Smooth muscle cell (in vitro differentiated cells): ENCODE data around the gene DHRS11. TPM values are rescaled to one million over a fixed set of nuclear protein-coding genes. Genes with fewer than 3 reads are reported as not detected.

Source experiments
- DNase-seq: peaks from one replicate; lab custom pipeline; 2025; ENCODE audit not compliant: unreplicated experiment; lab: John Stamatoyannopoulos, UW
- H2AFZ ChIP-seq: fragments of 200-600 bp; sonication (generic); 2 replicates; pipeline ENCODE4 v1.6.0; 2016; ENCODE audit warnings: antibody characterized with exemption, low read depth, mild to moderate bottlenecking
- H3F3A ChIP-seq: fragments of 200-600 bp; sonication (generic); 2 replicates; pipeline ENCODE4 v1.6.0; 2017; ENCODE audit warnings: antibody characterized with exemption, low read depth
- H3K27ac ChIP-seq: fragments of 200-600 bp; sonication (generic); 2 replicates; pipeline ENCODE4 v1.5.1; 2016; ENCODE audit warnings: low read depth, mild to moderate bottlenecking
- H3K27me3 ChIP-seq: fragments of 200-600 bp; sonication (generic); 2 replicates; pipeline ENCODE4 v1.6.1; 2016; ENCODE audit warnings: low read depth, mild to moderate bottlenecking
- H3K36me3 ChIP-seq: fragments of 200-600 bp; sonication (generic); 2 replicates; pipeline ENCODE4 v1.5.1; 2016; ENCODE audit warnings: low read depth
- H3K4me1 ChIP-seq: fragments of 200-600 bp; sonication (generic); 2 replicates; pipeline ENCODE4 v1.5.1; 2016; ENCODE audit warnings: low read depth
- H3K4me2 ChIP-seq: fragments of 200-600 bp; sonication (generic); 2 replicates; pipeline ENCODE4 v1.6.0; 2016; ENCODE audit warnings: mild to moderate bottlenecking
- H3K4me3 ChIP-seq: fragments of 200-600 bp; sonication (generic); 2 replicates; pipeline ENCODE4 v1.5.1; 2016; ENCODE audit warnings: mild to moderate bottlenecking
- H3K79me2 ChIP-seq: fragments of 200-600 bp; sonication (generic); 2 replicates; pipeline ENCODE4 v1.6.0; 2016; ENCODE audit warnings: low read depth, mild to moderate bottlenecking
- H3K9ac ChIP-seq: fragments of 200-600 bp; sonication (generic); 2 replicates; pipeline ENCODE4 v1.6.0; 2016; ENCODE audit warnings: low read depth
- H3K9me3 ChIP-seq: fragments of 200-600 bp; sonication (generic); replicated peaks from 2 replicates; pipeline ENCODE4 v1.5.1; 2016; ENCODE audit warnings: low read depth
- H4K20me1 ChIP-seq: fragments of 200-600 bp; sonication (generic); 2 replicates; pipeline ENCODE4 v1.6.0; 2016; ENCODE audit warnings: low read depth
- CTCF ChIP-seq: fragments of 200-600 bp; sonication (generic); IDR thresholded peaks from 2 replicates; pipeline ENCODE4 v1.5.1; 2017; ENCODE audit warnings: borderline replicate concordance, mild to moderate bottlenecking, antibody characterized with exemption; ENCODE audit not compliant: insufficient read depth, poor library complexity, severe bottlenecking
- WGBS: methylation state at CpG from one replicate; pipeline ENCODE4 v1.1.7; 2016; ENCODE audit warnings: low lambda C conversion rate; 5-methylcytosine and 5-hydroxymethylcytosine counted together
- polyA plus RNA-seq: library from polyadenylated mRNA; unstranded; fragments of >200 nt; fragmentation: Nextera tagmentation; extraction: Ambion mirVana; gene quantifications from 2 replicates; pipeline ENCODE4 v1.2.1, GENCODE V29; 2016
- total RNA-seq: library from RNA; depleted of rRNA; stranded (reverse); fragments of >200 nt; gene quantifications from 2 replicates; pipeline ENCODE4 v1.2.3, GENCODE V29; 2014

DHRS11 gene
- total and polyA plus RNA-seq, 2 experiments from 2014 or later: 3.1 to 9.4 TPM

DNA sequence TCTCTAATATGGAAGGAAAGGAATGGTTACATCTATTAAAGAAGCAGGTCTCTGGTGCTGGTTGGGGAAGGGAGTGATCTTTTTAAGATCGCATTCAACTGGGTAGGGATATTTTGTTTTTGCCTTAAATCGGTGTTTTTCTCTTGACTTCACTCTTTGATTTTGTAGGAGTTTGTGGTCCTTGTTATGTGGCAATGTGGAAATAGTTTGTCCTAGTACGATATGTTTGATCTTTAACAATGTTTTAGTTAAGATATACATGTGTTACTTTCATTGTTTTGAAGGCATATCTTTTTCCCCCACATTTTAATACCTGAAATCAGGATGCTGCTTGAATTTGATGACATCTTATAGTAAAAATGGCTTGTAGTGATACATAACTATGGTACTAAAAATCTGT is 38.2 kb upstream of the DHRS11 start:
- no peaks in the 10 kb centered on the region for H3K4me1 ChIP-seq
- H3K79me2 ChIP-seq: peaks cover 94% of the 10 kb centered on the region
- DNase-seq: no peak
- H3K9me3 ChIP-seq: no peaks in the 10 kb centered on the region
- H3K9ac ChIP-seq: peak overlapping the region; percentile 13
- peaks cover 4% of the 10 kb centered on the region for H3F3A ChIP-seq
- no peaks in the 10 kb centered on the region for H3K27me3 ChIP-seq
- peaks cover 10% of the 10 kb centered on the region for H3K36me3 ChIP-seq
- H3K4me2 ChIP-seq: no peak overlapping the region
- H4K20me1 ChIP-seq: peaks cover 95% of the 10 kb centered on the region
- TF ChIP-seq CTCF: no peak
- no peak overlapping the region for H2AFZ ChIP-seq
- H3K27ac ChIP-seq: peak overlapping the region; percentile 42
- 94% methylated on average over 3 of the region's 3 CpGs for WGBS
- H3K4me3 ChIP-seq: no peak overlapping the region

DNA sequence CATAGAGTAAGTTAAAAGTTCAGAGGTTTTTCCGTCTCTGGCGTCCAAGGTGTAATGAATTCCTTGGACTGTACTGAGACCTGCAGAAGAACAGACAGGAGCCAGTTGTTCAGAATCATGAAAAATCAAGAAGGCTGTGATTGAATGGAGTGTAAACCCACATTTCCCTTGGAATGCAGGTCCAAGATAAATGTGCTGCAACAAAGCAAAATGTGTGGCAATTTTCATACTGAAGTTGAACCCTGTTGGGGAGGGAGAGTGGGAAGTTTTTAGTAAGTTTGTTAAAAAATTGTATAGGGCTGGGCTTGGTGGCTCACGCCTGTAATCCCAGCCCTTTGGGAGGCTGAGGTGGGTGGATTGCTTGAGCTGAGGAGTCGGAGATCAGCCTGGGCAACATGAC is 25.6 kb upstream of the DHRS11 start:
- 97% methylated on average over 4 of the region's 4 CpGs for whole genome bisulfite sequencing
- Histone ChIP-seq H3K9me3 (no peaks in the 10 kb centered on the region), H3K4me3 (no peak overlapping the region), H3K9ac (no peak overlapping the region), H2AFZ (no peak overlapping the region), H3K4me1 (no peaks in the 10 kb centered on the region), H3K36me3 (peaks cover 17% of the 10 kb centered on the region), H3K27ac (no peak overlapping the region), H3K79me2 (peaks cover 83% of the 10 kb centered on the region), H3K4me2 (no peak overlapping the region), H4K20me1 (peaks cover 86% of the 10 kb centered on the region), H3K27me3 (no peaks in the 10 kb centered on the region), H3F3A (no peaks in the 10 kb centered on the region)
- no peak for DNase-seq
- no peak for TF ChIP-seq CTCF

GRCh38 chr17:36575028-36575427 is 16.7 kb upstream of the DHRS11 start:
- Histone ChIP-seq H3K4me3 (no peak overlapping the region), H3K9ac (no peak overlapping the region), H3K4me2 (no peak overlapping the region), H3K9me3 (no peaks in the 10 kb centered on the region), H3K4me1 (no peaks in the 10 kb centered on the region), H3K27me3 (no peaks in the 10 kb centered on the region), H2AFZ (no peak overlapping the region), H3K79me2 (peaks cover 72% of the 10 kb centered on the region), H3F3A (no peaks in the 10 kb centered on the region), H4K20me1 (peaks cover 88% of the 10 kb centered on the region), H3K36me3 (peaks cover 15% of the 10 kb centered on the region), H3K27ac (no peak overlapping the region)
- no peak for TF ChIP-seq CTCF
- DNase-seq: no peak
- 95% methylated on average over 12 of the region's 12 CpGs for WGBS

GRCh38 chr17:36576793-36577192 is 14.9 kb upstream of the DHRS11 start:
- no peaks in the 10 kb centered on the region for H3K4me1 ChIP-seq
- WGBS: 98% methylated on average over 2 of the region's 2 CpGs
- H3K9me3 ChIP-seq: no peaks in the 10 kb centered on the region
- H3K4me3 ChIP-seq: no peak overlapping the region
- no peak for DNase-seq
- H3K4me2 ChIP-seq: no peak overlapping the region
- peaks cover 21% of the 10 kb centered on the region for H3K36me3 ChIP-seq
- no peak overlapping the region for H2AFZ ChIP-seq
- H3K27me3 ChIP-seq: no peaks in the 10 kb centered on the region
- no peak overlapping the region for H3K9ac ChIP-seq
- no peak for TF ChIP-seq CTCF
- peaks cover 82% of the 10 kb centered on the region for H4K20me1 ChIP-seq
- H3K27ac ChIP-seq: no peak overlapping the region
- H3K79me2 ChIP-seq: peaks cover 54% of the 10 kb centered on the region
- H3F3A ChIP-seq: no peaks in the 10 kb centered on the region
